Panc1 (cell line): Measurements from ENCODE around the gene TECPR1. TPM values are rescaled to one million over a fixed set of nuclear protein-coding genes. Genes with fewer than 3 reads are reported as not detected.

ENCODE experiments used
- ATAC-seq: fragments of 200-7000 bp; cut with Tn5 transposase; 2 replicates; pipeline ENCODE4 v1.9.1; 2020; ENCODE audit warnings: mild to moderate bottlenecking, moderate library complexity
- BruUV-seq: library from RNA; stranded (reverse); fragments of 400-500 nt; replicated peaks from 2 replicates; lab custom pipeline; 2021; lab: Mats Ljungman, UMichigan
- CTCF ChIA-PET: fragments of 300-600 bp; sonication (Branson Sonifier 250); formaldehyde crosslinking; loops from one replicate; lab custom pipeline; 2022; ENCODE audit warnings: antibody characterized with exemption; lab: Charles Lee
- POLR2A ChIA-PET: fragments of 300-600 bp; sonication (Branson Sonifier 250); formaldehyde crosslinking; loops from one replicate; lab custom pipeline; 2022; ENCODE audit warnings: antibody characterized with exemption; lab: Charles Lee
- DNase-seq: peaks from one replicate; pipeline ENCODE4 v3.0.0-alpha.2; 2010; ENCODE audit warnings: low read depth, low spot score
- H3K27ac ChIP-seq: 2 replicates; pipeline ENCODE4 v1.5.1; 2011; ENCODE audit warnings: mild to moderate bottlenecking, low read length, inconsistent platforms
- H3K27me3 ChIP-seq: fragments of 200-500 bp; sonication (Bioruptor generic); 2 replicates; pipeline ENCODE4 v1.6.0; 2014; ENCODE audit warnings: low read length, inconsistent platforms; ENCODE audit not compliant: control insufficient read depth, insufficient read depth
- H3K36me3 ChIP-seq: fragments of 200-500 bp; sonication (Bioruptor generic); 2 replicates; pipeline ENCODE4 v1.5.1; 2014; ENCODE audit warnings: inconsistent platforms, mild to moderate bottlenecking, low read length, moderate library complexity; ENCODE audit not compliant: control insufficient read depth, insufficient read depth
- H3K4me1 ChIP-seq: 2 replicates; pipeline ENCODE4 v1.5.1; 2011; ENCODE audit warnings: inconsistent platforms, mild to moderate bottlenecking, low read length, moderate library complexity; ENCODE audit not compliant: control insufficient read depth, insufficient read depth
- H3K4me3 ChIP-seq, 2 experiments: 2 replicates each; pipeline ENCODE4 v1.5.1; 2011 to 2012; ENCODE audit warnings: low read depth in 2 of 2, low read length in 2 of 2, mild to moderate bottlenecking in 2 of 2, inconsistent platforms in 1 of 2, moderate library complexity in 1 of 2
- H3K9me3 ChIP-seq: fragments of 200-500 bp; sonication (Bioruptor generic); 2 replicates; pipeline ENCODE4 v1.5.1; 2014; ENCODE audit warnings: low read depth, mild to moderate bottlenecking, inconsistent platforms, low read length, moderate library complexity; ENCODE audit not compliant: control insufficient read depth, insufficient read depth
- POLR2AphosphoS5 ChIP-seq: IDR thresholded peaks from 2 replicates; pipeline ENCODE4 v1.6.1; 2012; ENCODE audit warnings: mild to moderate bottlenecking, low read depth, low read length, moderate library complexity
- REST ChIP-seq, 2 experiments: IDR thresholded peaks; 2 replicates each; pipeline ENCODE4 v1.6.1; 2011 to 2012; ENCODE audit warnings: low read depth in 2 of 2, control low read depth in 1 of 2, low read length in 1 of 2, mild to moderate bottlenecking in 1 of 2, moderate library complexity in 1 of 2; ENCODE audit not compliant: insufficient read depth in 1 of 2
- SIN3A ChIP-seq: IDR thresholded peaks from 2 replicates; pipeline ENCODE4 v1.6.1; 2012; ENCODE audit warnings: low read depth, mild to moderate bottlenecking, low read length, moderate library complexity, borderline replicate concordance; ENCODE audit not compliant: insufficient read depth
- TCF7L2 ChIP-seq: IDR thresholded peaks from 2 replicates; pipeline ENCODE4 v1.6.1; 2011; ENCODE audit warnings: mild to moderate bottlenecking, low read depth, low read length, inconsistent platforms
- in situ Hi-C: cut with HindIII; loops from 2 replicates; pipeline ENCODE4 v1.10.0; 2016; ENCODE audit warnings: low sequenced_read_pairs, low pct_unique_long_range_greater_than_20kb
- intact Hi-C: fragments of 100-400 bp; cut with micrococcal nuclease; formaldehyde crosslinking; loops from one replicate; pipeline ENCODE4 v1.10.0; 2022; ENCODE audit not compliant: unreplicated experiment
- total RNA-seq: library from RNA; stranded (reverse); gene quantifications from one replicate; pipeline ENCODE4 v1.2.1, GENCODE V29; 2021; ENCODE audit not compliant: unreplicated experiment
- TF ChIP-seq, protein P1 (sequence below): fragments of 450-650 bp; IDR thresholded peaks from 2 replicates; pipeline ENCODE4 v1.5.1; 2017; ENCODE audit warnings: mild to moderate bottlenecking

Gene TECPR1
- total RNA-seq, 1 experiment from 2014 or later = 21.0 TPM

- Histone ChIP-seq H3K27ac (no peak overlapping the region), H3K4me3 (no peak overlapping the region), H3K4me1 (no peaks in the 10 kb centered on the region), H3K27me3 (no peaks in the 10 kb centered on the region), H3K9me3 (no peaks in the 10 kb centered on the region), H3K36me3 (peaks cover 3% of the 10 kb centered on the region; the same call in 1 of the 2 replicates)
- in situ Hi-C loops (no loop called here), intact Hi-C loops (no loop called here)
- no peak for DNase-seq
- ChIA-PET POLR2A (no interaction called here), CTCF (no interaction called here)
- no peak for ATAC-seq
- no peak for TF ChIP-seq SIN3A
- TF ChIP-seq, protein P1, sequence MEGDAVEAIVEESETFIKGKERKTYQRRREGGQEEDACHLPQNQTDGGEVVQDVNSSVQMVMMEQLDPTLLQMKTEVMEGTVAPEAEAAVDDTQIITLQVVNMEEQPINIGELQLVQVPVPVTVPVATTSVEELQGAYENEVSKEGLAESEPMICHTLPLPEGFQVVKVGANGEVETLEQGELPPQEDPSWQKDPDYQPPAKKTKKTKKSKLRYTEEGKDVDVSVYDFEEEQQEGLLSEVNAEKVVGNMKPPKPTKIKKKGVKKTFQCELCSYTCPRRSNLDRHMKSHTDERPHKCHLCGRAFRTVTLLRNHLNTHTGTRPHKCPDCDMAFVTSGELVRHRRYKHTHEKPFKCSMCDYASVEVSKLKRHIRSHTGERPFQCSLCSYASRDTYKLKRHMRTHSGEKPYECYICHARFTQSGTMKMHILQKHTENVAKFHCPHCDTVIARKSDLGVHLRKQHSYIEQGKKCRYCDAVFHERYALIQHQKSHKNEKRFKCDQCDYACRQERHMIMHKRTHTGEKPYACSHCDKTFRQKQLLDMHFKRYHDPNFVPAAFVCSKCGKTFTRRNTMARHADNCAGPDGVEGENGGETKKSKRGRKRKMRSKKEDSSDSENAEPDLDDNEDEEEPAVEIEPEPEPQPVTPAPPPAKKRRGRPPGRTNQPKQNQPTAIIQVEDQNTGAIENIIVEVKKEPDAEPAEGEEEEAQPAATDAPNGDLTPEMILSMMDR = no peak
- no peak for TF ChIP-seq TCF7L2
- no peak for TF ChIP-seq REST (IDR thresholded peaks at IDR 0.05; ENCODE audit: insufficient read depth in 1 of 2, low read depth in 2 of 2, low read length in 1 of 2)
- no peak for TF ChIP-seq POLR2AphosphoS5
- BruUV-seq = no TSS peak
These were observed 57.8 kb downstream of the TECPR1 start for GRCh38 chr7:98194186-98194585.

- ATAC-seq (no peak), DNase-seq (no peak)
- Histone ChIP-seq H3K9me3 (no peaks in the 10 kb centered on the region), H3K4me3 (no peak overlapping the region), H3K36me3 (peaks cover 3% of the 10 kb centered on the region; the same call in 1 of the 2 replicates), H3K4me1 (no peaks in the 10 kb centered on the region), H3K27me3 (no peaks in the 10 kb centered on the region), H3K27ac (no peak overlapping the region)
- ChIA-PET CTCF (no interaction called here), POLR2A (no interaction called here)
- intact Hi-C loops (no loop called here), in situ Hi-C loops (no loop called here)
- no peak for TF ChIP-seq SIN3A
- no TSS peak for BruUV-seq
These were observed 58.4 kb downstream of the TECPR1 start for GRCh38 chr7:98193474-98194180.

DNA sequence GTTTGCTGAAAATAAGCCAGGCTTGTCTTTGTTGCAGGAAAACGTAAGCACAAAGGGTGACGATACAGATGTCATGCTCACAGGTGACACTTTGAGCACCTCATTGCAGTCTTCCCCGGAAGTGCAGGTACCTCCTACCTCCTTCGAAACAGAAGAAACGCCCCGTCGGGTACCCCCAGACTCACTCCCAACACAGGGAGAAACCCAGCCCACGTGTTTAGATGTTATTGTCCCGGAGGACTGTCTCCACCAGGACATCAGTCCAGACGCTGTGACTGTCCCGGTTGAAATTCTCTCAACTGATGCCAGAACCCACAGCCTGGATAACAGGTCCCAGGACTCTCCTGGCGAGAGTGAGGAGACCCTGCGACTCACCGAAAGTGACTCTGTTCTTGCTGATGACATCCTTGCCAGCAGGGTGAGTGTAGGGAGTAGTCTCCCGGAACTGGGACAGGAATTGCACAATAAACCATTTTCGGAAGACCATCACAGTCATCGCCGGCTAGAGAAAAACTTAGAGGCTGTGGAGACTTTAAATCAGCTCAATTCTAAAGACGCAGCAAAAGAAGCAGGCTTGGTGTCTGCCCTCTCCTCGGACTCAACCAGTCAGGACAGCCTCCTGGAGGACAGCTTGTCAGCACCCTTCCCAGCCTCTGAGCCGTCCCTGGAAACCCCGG is 59.1 kb downstream of the TECPR1 start:
- no peak overlapping the region for H3K27ac ChIP-seq
- no peak overlapping the region for H3K4me3 ChIP-seq
- H3K27me3 ChIP-seq = no peaks in the 10 kb centered on the region
- ChIA-PET CTCF (no interaction called here), POLR2A (no interaction called here)
- intact Hi-C loops = no loop called here
- no peak for ATAC-seq
- in situ Hi-C loops = no loop called here
- no peaks in the 10 kb centered on the region for H3K9me3 ChIP-seq
- no peak for TF ChIP-seq SIN3A
- TF ChIP-seq REST (IDR thresholded peaks at IDR 0.05; ENCODE audit: insufficient read depth in 1 of 2, low read depth in 2 of 2, low read length in 1 of 2) = no peak
- TF ChIP-seq TCF7L2 = no peak
- TF ChIP-seq, protein P1 = no peak
- no peak for TF ChIP-seq POLR2AphosphoS5
- BruUV-seq = TSS peak; percentile 19
- no peak for DNase-seq
- H3K4me1 ChIP-seq = no peaks in the 10 kb centered on the region
- peaks cover 3% of the 10 kb centered on the region; the same call in 1 of the 2 replicates for H3K36me3 ChIP-seq
